ENCODE measurements around the gene UBE2Q2.
"Not testable (repeated sequence)": the region's sequence is repeated elsewhere in the genome, so short reads cannot be mapped to it uniquely, and the experiment has no call there.

The UBE2Q2 gene

DNA sequence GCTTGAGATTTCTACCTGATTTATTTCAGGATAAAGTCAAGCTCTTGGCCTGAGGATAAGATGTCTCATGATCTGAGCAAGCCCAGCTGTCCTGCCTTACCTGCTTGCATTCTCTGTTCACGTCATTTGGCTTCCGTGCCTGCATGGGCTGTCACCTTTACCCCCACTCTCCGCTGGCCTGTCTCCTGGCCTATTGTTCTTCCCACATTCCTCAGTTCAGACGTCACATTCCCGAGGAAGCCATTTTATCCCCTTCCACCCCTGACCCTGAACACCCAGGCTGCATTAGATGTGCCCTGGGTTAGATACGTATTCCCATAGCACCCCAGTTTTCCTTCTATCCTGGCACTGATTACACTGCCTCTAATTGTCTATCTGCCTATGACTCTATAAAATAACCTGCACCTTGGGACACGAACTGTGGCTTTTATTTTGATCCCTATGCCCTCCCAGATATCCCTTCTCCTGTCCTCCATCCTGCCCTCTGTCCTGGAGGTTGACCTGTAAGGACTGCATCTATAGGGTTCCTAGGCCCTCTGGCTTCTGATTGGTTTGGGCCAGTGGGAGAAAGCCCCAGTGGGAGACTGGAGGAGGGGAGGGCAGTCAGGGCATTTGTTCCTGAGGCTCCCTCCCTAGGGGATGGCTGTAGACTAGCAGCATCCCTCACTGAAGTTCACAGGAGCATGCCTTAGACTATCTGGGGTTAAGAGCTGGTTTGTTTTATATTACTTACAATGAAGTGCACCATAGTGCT, 19.2 kb upstream of the UBE2Q2 start:
- FAIRE-seq = no peak

DNA sequence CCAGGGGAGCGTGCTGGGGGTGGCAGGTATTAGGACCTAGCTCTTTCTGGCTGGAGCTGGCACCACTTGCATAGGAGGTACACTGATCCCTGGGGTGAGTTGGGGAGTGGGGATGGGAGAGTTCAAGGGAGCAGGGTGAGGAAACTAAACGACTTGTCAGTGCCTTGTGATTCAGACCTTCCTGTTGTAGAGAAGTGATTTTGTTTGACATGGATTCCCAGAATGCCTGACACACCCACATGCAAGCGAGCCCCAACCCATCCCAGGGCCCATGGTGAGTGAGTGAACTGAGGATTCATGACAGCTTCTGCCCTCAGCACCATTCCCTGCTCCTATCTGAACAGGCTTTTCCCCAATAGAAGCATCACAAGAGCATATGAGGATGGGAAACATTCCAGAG, 15.6 kb upstream of the UBE2Q2 start:
- no peak for FAIRE-seq
- DNase-seq (ENCODE audit: low spot score) = no peak

More for the DNA sequence above, 19.2 kb upstream of the UBE2Q2 start:
- DNase-seq (ENCODE audit: low spot score) = peak; percentile 71

DNA sequence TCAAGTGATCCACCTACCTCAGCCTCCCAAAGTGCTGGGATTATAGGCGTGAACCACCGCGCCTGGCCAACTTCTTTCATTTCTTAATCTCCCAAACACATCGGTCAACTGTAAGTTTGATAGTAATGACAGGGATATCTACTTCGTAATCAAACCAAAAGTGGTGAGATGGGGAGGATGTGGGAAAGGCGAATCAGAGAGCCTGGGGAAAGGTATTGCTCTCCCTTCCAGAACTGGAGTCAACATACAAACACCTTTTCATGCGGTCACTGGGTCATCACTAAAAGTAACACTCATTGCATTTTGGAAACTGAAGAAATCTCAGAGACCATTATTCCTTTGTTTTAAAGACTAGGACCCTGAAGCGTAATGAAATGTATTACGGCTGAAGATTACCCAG, 14.8 kb upstream of the UBE2Q2 start:
- FAIRE-seq = no peak
- no peak for DNase-seq (ENCODE audit: low spot score)

DNA sequence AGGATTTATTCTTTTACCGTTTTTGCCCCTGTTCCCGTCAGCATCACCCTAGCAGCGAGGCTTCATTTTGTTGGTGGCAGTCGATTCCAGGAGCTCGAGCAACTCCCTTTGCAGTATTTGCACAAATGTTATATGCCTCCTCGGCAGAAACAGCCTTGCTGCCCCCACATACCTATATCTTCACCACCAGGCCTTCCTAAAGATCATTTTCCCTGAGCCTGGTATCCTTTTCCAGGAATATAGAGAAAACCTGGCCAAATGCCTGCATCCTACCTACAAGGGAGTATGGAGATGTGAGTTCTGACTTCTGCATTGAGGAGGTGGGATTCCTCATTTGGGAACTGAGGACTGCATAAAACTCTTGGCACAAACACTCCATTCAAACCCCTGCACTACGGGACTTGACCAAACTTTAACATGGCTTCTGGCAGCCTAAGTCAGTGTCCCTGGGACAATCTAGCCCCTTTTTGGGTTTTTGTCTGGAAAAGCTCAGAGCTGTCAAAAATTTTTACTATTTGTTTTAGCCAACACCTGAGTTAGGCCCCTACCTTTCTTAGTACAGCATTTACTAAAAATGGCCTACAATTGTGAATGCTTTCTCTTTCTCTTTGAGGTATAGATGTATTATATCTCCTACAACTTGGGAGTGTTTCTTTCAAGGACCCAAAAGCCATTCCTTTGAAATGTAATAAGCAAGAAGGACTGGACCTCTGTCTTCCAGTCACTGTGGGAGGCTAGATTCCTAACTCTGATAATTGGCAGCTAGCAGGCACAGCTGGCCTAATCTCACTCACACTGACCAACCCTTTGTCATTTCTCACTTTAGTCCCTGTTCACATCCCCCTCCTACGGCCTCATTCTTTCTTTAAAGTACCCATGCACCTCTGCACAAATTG, 12.1 kb upstream of the UBE2Q2 start:
- FAIRE-seq = no peak
- DNase-seq (ENCODE audit: low spot score) = no peak

DNA sequence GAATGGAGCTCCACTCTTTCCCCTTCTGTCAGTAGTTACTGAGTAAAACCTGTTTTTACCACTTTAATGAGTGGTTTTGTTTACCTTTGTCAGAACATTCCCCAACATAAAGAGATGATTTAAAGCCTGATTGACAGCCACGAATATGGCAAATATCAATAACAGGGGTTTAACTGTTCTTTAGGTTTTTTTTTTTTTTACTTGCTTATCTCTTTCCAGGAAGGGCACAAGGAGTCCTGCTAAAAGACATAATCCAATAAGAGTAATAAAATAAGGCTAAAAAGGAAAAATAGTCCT, 11.5 kb upstream of the UBE2Q2 start:
- DNase-seq (ENCODE audit: low spot score) (no peak), FAIRE-seq (no peak)

DNA sequence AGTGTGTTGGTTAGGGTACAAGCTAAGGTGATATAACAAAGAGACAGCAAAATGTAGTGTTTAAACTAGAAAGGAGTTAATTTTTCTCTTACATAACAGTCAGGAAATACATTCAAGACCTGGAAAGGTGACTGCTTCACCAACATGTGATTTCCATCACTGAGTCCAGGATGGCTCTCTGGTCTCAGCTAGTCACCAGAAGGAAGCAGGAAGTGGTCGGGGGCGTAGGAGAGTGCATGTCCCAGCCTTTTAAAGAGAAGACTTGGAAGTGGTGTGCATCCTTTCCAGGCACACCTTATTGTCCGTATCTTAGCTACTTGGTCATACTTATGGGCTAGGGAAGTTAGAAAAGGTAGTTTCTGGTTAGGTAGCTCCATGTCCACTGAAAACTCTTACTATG, 11.1 kb upstream of the UBE2Q2 start:
- FAIRE-seq (no peak), DNase-seq (ENCODE audit: low spot score) (no peak)

DNA sequence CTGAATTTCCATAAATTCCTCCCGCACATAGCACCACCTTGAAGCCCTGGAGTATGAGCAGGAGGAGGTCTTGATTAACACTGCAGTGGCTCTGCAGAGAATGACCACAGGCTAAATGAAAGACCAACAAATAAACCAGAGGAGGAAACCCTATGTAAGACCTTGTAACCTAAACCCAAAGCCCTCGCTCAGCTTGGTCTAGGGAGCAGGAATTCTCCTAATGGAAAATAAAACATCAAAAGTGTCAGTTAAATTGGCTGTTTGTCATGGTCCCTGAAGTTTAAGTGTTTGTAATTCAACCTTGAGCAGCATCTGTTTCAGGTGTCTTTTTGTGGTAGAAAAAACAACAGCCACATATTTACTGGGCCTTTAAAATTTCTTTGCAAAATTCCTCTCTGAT, 9.2 kb upstream of the UBE2Q2 start:
- FAIRE-seq = no peak

GRCh38 chr15:75835990-75836958, 7.0 kb upstream of the UBE2Q2 start:
- FAIRE-seq = no peak
- no peak for DNase-seq (ENCODE audit: low spot score)

More for the DNA sequence above, 9.2 kb upstream of the UBE2Q2 start:
- no peak for DNase-seq (ENCODE audit: low spot score)

- no peak for FAIRE-seq
- peak; percentile 68 for DNase-seq (ENCODE audit: low spot score)
These were observed 6.3 kb upstream of the UBE2Q2 start for GRCh38 chr15:75836959-75837334.

GRCh38 chr15:75840659-75841058, 2.6 kb upstream of the UBE2Q2 start:
- DNase-seq (ENCODE audit: low spot score) = no peak

DNA sequence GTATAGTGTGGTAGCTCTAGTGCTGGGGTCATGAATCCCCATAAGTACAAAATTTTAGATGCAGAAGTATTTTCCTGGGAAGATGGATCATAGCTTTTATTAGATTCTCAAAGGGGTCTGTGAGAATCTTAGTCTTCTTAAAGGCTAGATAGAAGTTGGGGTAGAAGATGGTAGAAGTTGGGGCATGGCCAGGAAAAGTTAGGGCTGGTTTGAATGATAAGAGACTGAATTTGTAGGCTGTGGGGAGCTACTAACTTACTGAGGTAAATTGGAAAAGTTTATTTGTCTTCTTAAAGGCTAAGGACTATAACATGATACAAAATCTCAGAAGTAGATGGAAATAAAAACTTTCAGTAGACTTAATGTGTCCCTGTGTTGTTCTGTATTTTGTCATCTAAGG, 1.6 kb upstream of the UBE2Q2 start:
- FAIRE-seq = no peak

More at GRCh38 chr15:75840659-75841058, 2.6 kb upstream of the UBE2Q2 start:
- no peak for FAIRE-seq

GRCh38 chr15:75843678-75844581, 683 bp downstream of the UBE2Q2 start:
- DNase-seq (ENCODE audit: low spot score) (peak; percentile 79), FAIRE-seq (no peak)

More for the DNA sequence above, 1.6 kb upstream of the UBE2Q2 start:
- no peak for DNase-seq (ENCODE audit: low spot score)

- DNase-seq (ENCODE audit: low spot score) (no peak), FAIRE-seq (no peak)
These were observed 1.5 kb downstream of the UBE2Q2 start for GRCh38 chr15:75844629-75845335.

DNA sequence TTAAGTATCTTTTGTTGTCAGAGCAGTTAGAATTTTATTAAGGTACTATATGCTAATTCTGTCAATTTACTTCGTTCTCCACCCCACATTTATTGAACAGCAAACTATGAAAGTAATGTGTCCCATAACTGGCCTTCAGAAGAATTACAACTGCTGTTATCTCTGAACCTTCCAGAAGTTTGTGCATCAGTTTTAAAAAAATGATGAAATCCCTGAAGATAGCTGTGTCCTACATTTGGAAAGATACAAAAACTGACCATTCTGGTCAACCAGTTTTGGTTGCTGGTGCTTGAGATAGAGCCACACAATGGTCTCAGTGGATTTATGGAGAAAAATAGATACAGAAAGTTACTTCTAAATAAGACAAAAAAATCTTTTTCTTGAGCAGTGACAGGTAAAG, 5.9 kb downstream of the UBE2Q2 start:
- FAIRE-seq = no peak
- DNase-seq (ENCODE audit: low spot score) = no peak

- DNase-seq (ENCODE audit: low spot score) = no peak
- no peak for FAIRE-seq
These were observed 7.5 kb downstream of the UBE2Q2 start for GRCh38 chr15:75850708-75851107.

GRCh38 chr15:75851566-75851965, 8.3 kb downstream of the UBE2Q2 start:
- DNase-seq (ENCODE audit: low spot score); FAIRE-seq: not testable (repeated sequence)

DNA sequence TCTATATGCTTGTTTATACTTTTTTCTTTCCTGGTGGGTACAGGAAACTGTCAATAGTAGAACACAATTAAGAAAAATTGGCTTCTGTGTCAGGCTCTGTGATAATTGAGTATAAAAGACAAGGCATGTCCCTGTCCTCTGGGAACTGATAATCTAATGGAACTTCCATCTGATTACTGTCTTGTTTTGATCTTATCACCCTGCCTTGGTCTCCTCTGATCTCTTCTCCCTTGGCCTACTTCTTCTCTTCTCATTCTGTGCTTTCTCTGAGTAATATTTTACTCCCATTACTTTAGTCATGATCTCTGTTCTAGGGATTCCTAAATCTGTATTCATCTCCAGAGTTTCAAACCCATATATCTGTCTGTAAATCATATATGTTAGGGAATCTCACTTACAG, 14.6 kb downstream of the UBE2Q2 start:
- no peak for FAIRE-seq
- no peak for DNase-seq (ENCODE audit: low spot score)

- no peak for FAIRE-seq
- no peak for DNase-seq (ENCODE audit: low spot score)
These were observed 18.6 kb downstream of the UBE2Q2 start for GRCh38 chr15:75861750-75862402.

DNA sequence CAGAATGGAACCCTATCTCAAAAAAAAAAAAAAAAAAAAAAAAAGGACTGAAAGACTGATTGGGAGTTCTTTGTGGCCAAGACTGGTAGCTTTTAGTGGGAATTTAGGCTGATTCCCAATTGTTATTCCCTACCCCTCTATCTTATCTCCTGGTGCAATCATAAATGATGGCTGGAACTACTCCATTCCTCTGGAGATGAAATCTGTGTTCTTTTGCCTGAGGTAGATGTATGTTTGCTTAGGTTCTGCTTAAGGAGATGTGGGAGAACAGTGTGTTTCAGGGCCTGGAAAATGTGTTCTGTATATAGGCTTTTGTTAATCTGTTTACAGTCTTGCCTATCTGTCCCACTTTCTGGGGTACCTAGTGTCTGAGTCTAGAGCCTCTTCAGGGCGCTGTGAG, 19.5 kb downstream of the UBE2Q2 start:
- DNase-seq (ENCODE audit: low spot score) (no peak), FAIRE-seq (no peak)

Data from urothelium cell line (cell line).